Neural progenitor cell (in vitro differentiated cells): Measurements from ENCODE around the gene INIP. TPM values are rescaled to one million over a fixed set of nuclear protein-coding genes. Genes with fewer than 3 reads are reported as not detected.

Experiments used
- DNase-seq: peaks from one replicate; pipeline ENCODE4 v3.0.0-alpha.2; 2016; ENCODE audit warnings: low spot score
- H2AFZ ChIP-seq: fragments of 200-600 bp; sonication (generic); replicated peaks from 2 replicates; pipeline ENCODE4 v1.6.1; 2016; ENCODE audit warnings: antibody characterized with exemption
- H3F3A ChIP-seq: fragments of 200-600 bp; sonication (generic); 2 replicates; pipeline ENCODE4 v1.6.1; 2016; ENCODE audit warnings: antibody characterized with exemption, low read depth
- H3K27ac ChIP-seq: fragments of 200-600 bp; sonication (generic); 2 replicates; pipeline ENCODE4 v1.5.1; 2016; ENCODE audit warnings: mild to moderate bottlenecking
- H3K27me3 ChIP-seq: fragments of 200-600 bp; sonication (generic); 2 replicates; pipeline ENCODE4 v1.6.1; 2016; ENCODE audit warnings: mild to moderate bottlenecking, moderate library complexity
- H3K36me3 ChIP-seq: fragments of 200-600 bp; sonication (generic); 2 replicates; pipeline ENCODE4 v1.5.1; 2016
- H3K4me1 ChIP-seq: fragments of 200-600 bp; sonication (generic); 2 replicates; pipeline ENCODE4 v1.6.1; 2016; ENCODE audit warnings: mixed run types
- H3K4me2 ChIP-seq: fragments of 200-600 bp; sonication (generic); 2 replicates; pipeline ENCODE4 v1.6.1; 2016
- H3K4me3 ChIP-seq: fragments of 200-600 bp; sonication (generic); 2 replicates; pipeline ENCODE4 v1.5.1; 2016
- H3K79me2 ChIP-seq: fragments of 200-600 bp; sonication (generic); 2 replicates; pipeline ENCODE4 v1.6.1; 2016; ENCODE audit warnings: low read depth
- H3K9ac ChIP-seq: fragments of 200-600 bp; sonication (generic); 2 replicates; pipeline ENCODE4 v1.6.1; 2016
- H3K9me3 ChIP-seq: fragments of 200-600 bp; sonication (generic); 2 replicates; pipeline ENCODE4 v1.5.1; 2016; ENCODE audit warnings: low read depth
- H4K20me1 ChIP-seq: fragments of 200-600 bp; sonication (generic); 2 replicates; pipeline ENCODE4 v1.6.1; 2016; ENCODE audit warnings: low read depth
- H3K27ac Mint-ChIP-seq: 3 replicates; pipeline ENCODE4 v1.8.0; 2021; ENCODE audit warnings: mixed read lengths
- H3K27me3 Mint-ChIP-seq: 2 replicates; pipeline ENCODE4 v1.8.0; 2022; ENCODE audit warnings: low read depth, mild to moderate bottlenecking, inconsistent platforms, moderate library complexity, mixed read lengths; ENCODE audit not compliant: insufficient read depth
- H3K36me3 Mint-ChIP-seq: 3 replicates; pipeline ENCODE4 v1.8.0; 2021; ENCODE audit warnings: mixed read lengths
- H3K4me1 Mint-ChIP-seq: 3 replicates; pipeline ENCODE4 v1.8.0; 2021; ENCODE audit warnings: mixed read lengths
- H3K4me3 Mint-ChIP-seq: 3 replicates; pipeline ENCODE4 v1.8.0; 2021; ENCODE audit warnings: mild to moderate bottlenecking, moderate library complexity, mixed read lengths
- H3K9me3 Mint-ChIP-seq: 3 replicates; pipeline ENCODE4 v1.8.0; 2020; ENCODE audit warnings: mixed read lengths
- CTCF ChIP-seq: fragments of 200-600 bp; sonication (generic); IDR thresholded peaks from 2 replicates; pipeline ENCODE4 v1.5.1; 2017; ENCODE audit warnings: antibody characterized with exemption, mild to moderate bottlenecking
- EZH2 ChIP-seq: fragments of 200-600 bp; sonication (generic); IDR thresholded peaks from 2 replicates; pipeline ENCODE4 v1.6.1; 2017; ENCODE audit warnings: antibody characterized with exemption, mild to moderate bottlenecking, moderate library complexity
- EZH2phosphoT487 ChIP-seq: fragments of 200-600 bp; sonication (generic); IDR thresholded peaks from 2 replicates; pipeline ENCODE4 v1.6.1; 2017; ENCODE audit warnings: antibody characterized with exemption
- total RNA-seq: library from RNA; depleted of rRNA; stranded (reverse); fragments of >200 nt; gene quantifications from 2 replicates; pipeline ENCODE4 v1.2.3, GENCODE V29; 2015; ENCODE audit warnings: low replicate concordance

INIP gene
- total RNA-seq, 1 donor from 2014 or later = 39.7 TPM

GRCh38 chr9:112659906-112660305, 58.0 kb downstream of the INIP start:
- Mint-ChIP-seq H3K36me3 (peaks cover 22% of the 10 kb centered on the region), H3K4me1 (no peaks in the 10 kb centered on the region), H3K9me3 (no peaks in the 10 kb centered on the region), H3K27me3 (no peaks in the 10 kb centered on the region), H3K4me3 (no peak overlapping the region), H3K27ac (no peak overlapping the region)
- Histone ChIP-seq H3K27ac (no peak overlapping the region), H3K27me3 (no peaks in the 10 kb centered on the region), H3K4me2 (no peak overlapping the region), H2AFZ (no peak overlapping the region), H3K9ac (no peak overlapping the region), H3K79me2 (no peaks in the 10 kb centered on the region), H3K4me3 (no peak overlapping the region), H3K4me1 (no peaks in the 10 kb centered on the region), H3K36me3 (no peaks in the 10 kb centered on the region), H4K20me1 (no peaks in the 10 kb centered on the region), H3K9me3 (no peaks in the 10 kb centered on the region), H3F3A (no peaks in the 10 kb centered on the region)
- no peak for TF ChIP-seq EZH2phosphoT487
- TF ChIP-seq CTCF = no peak
- TF ChIP-seq EZH2 = no peak
- DNase-seq = no peak

GRCh38 chr9:112655668-112656067, 62.2 kb downstream of the INIP start:
- no peaks in the 10 kb centered on the region for H3K79me2 ChIP-seq
- H3K27me3 ChIP-seq = no peaks in the 10 kb centered on the region
- no peaks in the 10 kb centered on the region for H3K9me3 ChIP-seq
- DNase-seq = no peak
- H3K4me1 ChIP-seq = peaks cover 17% of the 10 kb centered on the region
- H3F3A ChIP-seq = peaks cover 15% of the 10 kb centered on the region
- no peak overlapping the region for H3K27ac ChIP-seq
- no peaks in the 10 kb centered on the region for H3K36me3 ChIP-seq
- no peaks in the 10 kb centered on the region for H3K4me1 Mint-ChIP-seq
- H3K27me3 Mint-ChIP-seq = no peaks in the 10 kb centered on the region
- no peak overlapping the region for H3K4me3 Mint-ChIP-seq
- no peak overlapping the region for H3K9ac ChIP-seq
- no peaks in the 10 kb centered on the region for H3K9me3 Mint-ChIP-seq
- H2AFZ ChIP-seq = no peak overlapping the region
- peaks cover 40% of the 10 kb centered on the region for H3K36me3 Mint-ChIP-seq
- H3K4me2 ChIP-seq = no peak overlapping the region
- H4K20me1 ChIP-seq = peaks cover 11% of the 10 kb centered on the region
- no peak overlapping the region for H3K27ac Mint-ChIP-seq
- H3K4me3 ChIP-seq = no peak overlapping the region
- no peak for TF ChIP-seq EZH2phosphoT487

GRCh38 chr9:112654282-112654681, 63.6 kb downstream of the INIP start:
- no peaks in the 10 kb centered on the region for H3K27me3 Mint-ChIP-seq
- Histone ChIP-seq H3F3A (peaks cover 15% of the 10 kb centered on the region), H3K36me3 (peaks cover 5% of the 10 kb centered on the region), H2AFZ (no peak overlapping the region), H3K9ac (no peak overlapping the region), H3K4me1 (peaks cover 17% of the 10 kb centered on the region), H4K20me1 (peaks cover 11% of the 10 kb centered on the region), H3K79me2 (no peaks in the 10 kb centered on the region), H3K27ac (no peak overlapping the region), H3K27me3 (no peaks in the 10 kb centered on the region), H3K4me2 (peak overlapping the region; percentile 41), H3K9me3 (no peaks in the 10 kb centered on the region), H3K4me3 (no peak overlapping the region)
- H3K36me3 Mint-ChIP-seq = peaks cover 41% of the 10 kb centered on the region
- no peaks in the 10 kb centered on the region for H3K9me3 Mint-ChIP-seq
- H3K27ac Mint-ChIP-seq = no peak overlapping the region
- no peaks in the 10 kb centered on the region for H3K4me1 Mint-ChIP-seq
- TF ChIP-seq EZH2phosphoT487 = no peak
- no peak for TF ChIP-seq EZH2
- no peak for TF ChIP-seq CTCF
- DNase-seq = peak; percentile 9
- H3K4me3 Mint-ChIP-seq = no peak overlapping the region

- Histone ChIP-seq H2AFZ (no peak overlapping the region), H3K36me3 (peaks cover 19% of the 10 kb centered on the region), H3K27me3 (no peaks in the 10 kb centered on the region), H3K4me1 (peaks cover 5% of the 10 kb centered on the region), H3K9ac (no peak overlapping the region), H3K4me3 (no peak overlapping the region), H3K27ac (no peak overlapping the region), H3K9me3 (no peaks in the 10 kb centered on the region), H3K79me2 (no peaks in the 10 kb centered on the region), H3F3A (peaks cover 10% of the 10 kb centered on the region), H3K4me2 (no peak overlapping the region), H4K20me1 (peaks cover 8% of the 10 kb centered on the region)
- TF ChIP-seq CTCF (no peak), EZH2 (no peak), EZH2phosphoT487 (no peak)
- Mint-ChIP-seq H3K36me3 (peaks cover 58% of the 10 kb centered on the region), H3K27ac (no peak overlapping the region), H3K27me3 (no peaks in the 10 kb centered on the region), H3K4me1 (no peaks in the 10 kb centered on the region), H3K4me3 (no peak overlapping the region), H3K9me3 (peaks cover 20% of the 10 kb centered on the region)
- no peak for DNase-seq
These were observed 69.3 kb downstream of the INIP start for GRCh38 chr9:112648624-112649023.
